HG03442 (cell line): Measurements from ENCODE around the gene PPP6R2.

ENCODE experiments used
- ATAC-seq: cut with Tn5 transposase; IDR thresholded peaks from one replicate; pipeline ENCODE4 v1.9.1; 2021; ENCODE audit warnings: mild to moderate bottlenecking, moderate library complexity; ENCODE audit not compliant: unreplicated experiment

The PPP6R2 gene

GRCh38 chr22:50443801-50444625 is 100.9 kb downstream of the PPP6R2 start:
- ATAC-seq, result no peak

GRCh38 chr22:50444663-50445062 is 101.5 kb downstream of the PPP6R2 start:
- no peak for ATAC-seq

- ATAC-seq, result no peak
Measured at GRCh38 chr22:50445071-50445879, 102.1 kb downstream of the PPP6R2 start.

- ATAC-seq, result no peak
Measured at GRCh38 chr22:50445880-50446707, 103.0 kb downstream of the PPP6R2 start.

GRCh38 chr22:50446708-50447575 is 103.8 kb downstream of the PPP6R2 start:
- no peak for ATAC-seq

GRCh38 chr22:50447576-50448551 is 104.7 kb downstream of the PPP6R2 start:
- no peak for ATAC-seq

- no peak for ATAC-seq
Measured at GRCh38 chr22:50452649-50453048, 109.5 kb downstream of the PPP6R2 start.

- ATAC-seq, result no peak
Measured at GRCh38 chr22:50454556-50455075, 111.5 kb downstream of the PPP6R2 start.

- ATAC-seq, result no peak
Measured at GRCh38 chr22:50455201-50455600, 112.1 kb downstream of the PPP6R2 start.

GRCh38 chr22:50456026-50456425 is 112.9 kb downstream of the PPP6R2 start:
- ATAC-seq, result no peak

- ATAC-seq, result no peak
Measured at GRCh38 chr22:50456466-50457234, 113.5 kb downstream of the PPP6R2 start.

GRCh38 chr22:50459016-50459415 is 115.9 kb downstream of the PPP6R2 start:
- ATAC-seq, result no peak

- ATAC-seq, result no peak
Measured at GRCh38 chr22:50459496-50460140, 116.5 kb downstream of the PPP6R2 start.

- ATAC-seq, result no peak
Measured at GRCh38 chr22:50460938-50461337, 117.8 kb downstream of the PPP6R2 start.

GRCh38 chr22:50461536-50461935 is 118.4 kb downstream of the PPP6R2 start:
- ATAC-seq, result no peak

- no peak for ATAC-seq
Measured at GRCh38 chr22:50461979-50462540, 118.9 kb downstream of the PPP6R2 start.

- ATAC-seq, result no peak
Measured at GRCh38 chr22:50463188-50463900, 120.2 kb downstream of the PPP6R2 start.
